Measurements from ENCODE around the gene AQP12A. TPM values are rescaled to one million over a fixed set of nuclear protein-coding genes. Genes with fewer than 3 reads are reported as not detected.

AQP12A gene
- total RNA-seq, 1 donor = not detected

DNA sequence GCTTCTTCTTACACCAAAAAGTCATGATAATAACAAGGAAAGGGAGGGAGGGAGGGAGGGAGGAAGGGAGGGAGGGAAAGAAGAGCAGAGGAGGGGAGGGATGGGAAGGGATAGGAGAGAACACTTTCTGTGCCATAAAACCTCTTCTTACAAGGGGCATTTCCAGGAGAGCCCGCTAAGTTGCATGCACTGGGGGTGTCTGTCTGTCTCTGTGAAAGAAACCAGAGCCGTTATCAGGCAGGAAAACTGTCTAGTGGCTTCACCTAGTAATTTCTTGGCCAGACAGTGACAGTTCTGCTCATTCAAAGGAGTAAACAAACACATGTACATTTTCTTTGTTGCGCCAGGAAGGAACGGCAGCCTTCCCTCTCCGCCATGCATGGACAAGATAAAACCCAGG, 45.8 kb downstream of the AQP12A start:
- no peak overlapping the region for H3K4me3 ChIP-seq (ENCODE audit: low read depth, low read length)
- no peak for TF ChIP-seq CTCF (IDR thresholded peaks at IDR 0.05; ENCODE audit: insufficient read depth, low read depth, low read length)
- DNase-seq (ENCODE audit: low read depth) = no peak

DNA sequence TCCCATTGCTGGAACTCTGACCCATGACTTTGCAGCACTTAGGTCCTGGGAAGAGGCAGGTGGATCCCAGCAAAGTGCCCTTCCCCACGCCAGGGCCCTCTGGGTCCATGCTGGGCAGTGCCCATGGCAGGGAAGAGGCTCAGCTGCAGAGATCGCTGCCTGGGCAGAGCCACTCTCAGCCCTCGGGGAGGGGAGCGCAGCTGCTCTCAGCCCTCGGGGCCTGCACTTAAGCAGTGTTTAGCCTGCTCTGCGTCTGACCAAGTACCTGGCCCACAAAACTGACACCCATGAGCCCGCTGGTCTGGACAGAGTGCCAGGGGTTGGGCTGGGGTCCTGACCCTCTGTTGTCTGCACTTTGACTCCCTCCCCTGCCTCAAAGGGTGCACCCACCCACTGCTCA, 46.3 kb downstream of the AQP12A start:
- no peak for DNase-seq (ENCODE audit: low read depth)
- no peak for TF ChIP-seq CTCF (IDR thresholded peaks at IDR 0.05; ENCODE audit: insufficient read depth, low read depth, low read length)
- H3K4me3 ChIP-seq (ENCODE audit: low read depth, low read length) = no peak overlapping the region

- TF ChIP-seq CTCF (IDR thresholded peaks at IDR 0.05; ENCODE audit: insufficient read depth, low read depth, low read length) = no peak
- no peak overlapping the region for H3K4me3 ChIP-seq (ENCODE audit: low read depth, low read length)
- no peak for DNase-seq (ENCODE audit: low read depth)
Observed at GRCh38 chr2:240739797-240740196, 48.1 kb downstream of the AQP12A start.

DNA sequence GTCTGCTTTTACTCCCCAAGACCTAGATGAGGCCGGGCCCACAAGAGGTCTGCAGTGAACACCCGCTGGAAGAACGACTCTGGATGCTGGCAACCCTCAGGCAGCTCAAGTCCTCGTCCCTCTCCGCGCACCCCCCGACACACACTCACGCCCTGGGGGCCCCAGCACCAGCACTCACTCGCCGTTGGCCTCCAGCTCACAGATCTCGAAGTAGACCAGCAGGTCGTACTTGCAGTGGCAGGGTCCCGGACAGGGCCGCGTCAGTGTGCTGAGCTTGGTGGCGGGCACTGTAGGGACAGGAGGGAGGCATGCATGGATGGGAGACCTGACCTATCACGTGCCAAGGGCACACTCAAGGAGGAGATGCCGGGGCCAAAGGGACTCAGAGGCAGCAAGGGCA, 49.4 kb downstream of the AQP12A start:
- no peak overlapping the region for H3K4me3 ChIP-seq (ENCODE audit: low read depth, low read length)
- no peak for TF ChIP-seq CTCF (IDR thresholded peaks at IDR 0.05; ENCODE audit: insufficient read depth, low read depth, low read length)
- no peak for DNase-seq (ENCODE audit: low read depth)

- no peak for TF ChIP-seq CTCF (IDR thresholded peaks at IDR 0.05; ENCODE audit: insufficient read depth, low read depth, low read length)
- DNase-seq (ENCODE audit: low read depth) = no peak
- H3K4me3 ChIP-seq (ENCODE audit: low read depth, low read length) = no peak overlapping the region
Observed at GRCh38 chr2:240742602-240743095, 51.0 kb downstream of the AQP12A start.

DNA sequence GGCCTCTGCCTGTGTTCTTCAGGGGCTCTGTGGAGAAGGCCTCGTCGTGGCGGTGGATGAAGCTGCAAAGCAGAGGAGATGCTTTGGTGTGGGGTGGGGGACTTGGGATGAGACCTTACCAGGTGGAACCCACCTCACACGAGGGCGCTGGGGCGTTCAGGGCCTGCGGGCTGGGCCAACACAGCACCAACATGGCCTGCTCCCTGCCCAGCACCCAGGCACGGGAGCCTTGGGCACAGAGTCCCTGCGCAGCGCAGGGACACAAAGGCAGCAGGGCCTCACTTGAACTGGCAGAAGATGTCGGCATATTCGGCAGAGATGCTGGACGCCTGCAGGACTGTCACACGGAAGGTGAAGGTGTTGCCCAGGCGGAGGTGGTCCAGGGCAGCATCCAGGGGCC, 53.8 kb downstream of the AQP12A start:
- DNase-seq (ENCODE audit: low read depth) = no peak

More for the DNA sequence above, 53.8 kb downstream of the AQP12A start:
- TF ChIP-seq CTCF (IDR thresholded peaks at IDR 0.05; ENCODE audit: insufficient read depth, low read depth, low read length) = no peak
- H3K4me3 ChIP-seq (ENCODE audit: low read depth, low read length) = no peak overlapping the region
